Stimulated activated CD8-positive, alpha-beta memory T cell treated with anti-CD3 and anti-CD28 coated beads, Interleukin-15, amount 100 ng/mL, for 4 hours (primary cell): Measurements from ENCODE around the gene SORCS3.

Experiments
- DNase-seq, 2 donors: peaks; one replicate each; pipeline ENCODE4 v3.0.0-alpha.2; 2020; ENCODE audit warnings: low read depth in 2 of 2

The SORCS3 gene

GRCh38 chr10:105188737-105189462 lies 547.8 kb downstream of the SORCS3 start:
- no peak for DNase-seq

DNA sequence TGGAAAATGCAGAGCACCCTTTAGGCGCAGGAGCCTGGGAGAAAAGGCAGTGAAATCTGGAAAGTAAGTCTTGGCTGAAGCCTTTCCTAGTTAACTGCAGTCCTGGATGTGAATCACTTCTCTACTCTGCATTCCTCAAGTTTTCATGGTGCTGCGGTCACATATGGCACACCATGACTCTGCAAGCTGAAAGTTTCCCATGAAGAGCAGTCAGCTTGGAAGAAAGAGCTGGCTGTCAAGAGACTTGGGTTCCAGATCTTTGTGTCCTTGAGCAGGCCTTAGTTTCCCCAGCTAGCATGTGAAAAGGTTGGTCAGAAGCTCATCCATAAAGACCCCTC lies 548.3 kb downstream of the SORCS3 start:
- DNase-seq, result no peak

DNA sequence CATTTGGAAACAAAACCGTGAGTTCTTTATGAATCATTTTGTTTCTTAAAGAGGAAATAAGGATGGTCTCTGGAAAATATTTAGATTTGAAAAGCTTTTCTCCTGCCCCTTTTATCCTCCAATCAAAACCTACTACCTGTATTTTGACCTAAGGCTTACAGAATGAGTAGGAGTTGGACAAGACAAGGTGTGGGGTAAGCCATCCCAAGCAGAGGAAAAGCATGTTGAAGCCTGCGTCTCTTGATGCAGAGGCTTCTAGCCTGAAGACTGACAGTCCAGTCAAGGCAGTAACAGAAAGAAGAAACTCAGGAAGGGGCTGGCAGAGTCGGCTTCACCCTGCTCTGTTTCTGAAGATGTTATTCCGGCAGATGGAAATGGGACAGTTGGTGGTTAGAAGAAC lies 551.1 kb downstream of the SORCS3 start:
- no peak for DNase-seq

DNA sequence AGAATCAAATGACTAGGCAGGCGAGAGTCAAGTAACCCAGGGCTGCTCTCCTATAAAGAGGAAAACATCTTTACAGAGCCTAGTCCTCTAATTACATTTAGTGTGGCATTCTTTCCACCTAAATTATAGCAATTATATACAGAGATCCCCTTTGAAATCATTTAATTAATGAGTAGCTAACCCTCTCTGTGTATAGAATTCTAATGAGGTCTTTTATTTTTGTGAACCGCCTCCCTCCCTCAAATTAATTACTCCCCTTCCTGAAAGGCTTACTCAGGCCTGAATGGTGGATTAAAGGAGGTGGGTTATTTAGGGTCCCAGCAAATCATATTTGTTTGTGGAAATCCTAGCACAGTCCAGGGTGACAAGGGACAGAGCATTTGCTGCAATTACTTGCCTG lies 551.8 kb downstream of the SORCS3 start:
- no peak for DNase-seq

DNA sequence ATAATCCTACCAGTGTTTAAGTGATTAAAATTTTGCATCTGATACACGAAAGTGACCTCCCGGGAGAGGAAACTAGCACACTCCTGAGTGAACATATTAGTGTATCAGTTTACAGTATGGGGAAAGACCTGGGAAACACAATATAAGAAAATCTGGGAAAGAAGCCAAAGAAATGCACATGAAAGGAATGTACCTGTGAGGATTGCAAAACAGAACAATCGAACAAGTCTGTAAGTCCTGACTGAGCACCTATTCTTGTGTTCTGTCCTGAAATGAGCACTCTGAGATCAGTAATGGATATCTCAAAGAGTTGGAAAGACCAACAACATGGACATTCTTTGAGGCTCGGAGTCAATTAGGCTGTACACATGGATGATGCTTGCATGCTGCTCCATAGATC lies 554.7 kb downstream of the SORCS3 start:
- DNase-seq, result no peak

DNA sequence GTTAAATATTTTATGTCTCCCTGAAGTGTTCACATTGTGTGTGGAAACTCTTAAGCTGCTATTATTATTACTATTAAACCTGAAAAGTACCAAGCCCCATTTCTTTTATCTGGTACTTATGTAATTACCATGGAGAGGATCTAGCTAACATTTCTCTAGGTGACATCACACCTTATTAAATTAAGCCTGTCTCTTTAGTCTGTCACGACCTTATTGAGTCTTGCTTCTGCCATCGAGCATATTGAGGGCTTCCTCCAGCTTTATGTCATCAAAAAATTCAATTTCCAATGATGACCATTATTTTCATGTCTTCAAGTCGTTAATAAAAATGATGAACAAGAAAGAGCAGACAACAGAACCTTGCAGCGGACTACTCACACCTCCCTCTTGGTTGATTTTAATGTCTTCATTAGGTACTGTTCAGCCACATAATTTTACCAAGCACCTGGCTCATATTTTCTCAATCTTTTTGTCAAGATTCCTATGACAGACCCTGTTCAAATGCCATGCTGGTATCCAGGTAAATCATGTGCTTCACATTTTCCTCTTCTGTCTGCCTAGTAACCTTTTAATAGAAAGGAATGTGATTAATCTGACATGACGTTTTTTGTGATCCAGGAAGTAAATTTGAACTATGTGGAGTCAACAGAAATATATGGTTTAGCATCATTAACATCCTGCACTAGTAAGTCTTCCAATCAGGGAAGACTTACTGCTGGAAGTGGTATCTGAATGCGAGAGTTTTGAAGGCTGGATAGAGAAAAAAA lies 556.7 kb downstream of the SORCS3 start:
- no peak for DNase-seq

DNA sequence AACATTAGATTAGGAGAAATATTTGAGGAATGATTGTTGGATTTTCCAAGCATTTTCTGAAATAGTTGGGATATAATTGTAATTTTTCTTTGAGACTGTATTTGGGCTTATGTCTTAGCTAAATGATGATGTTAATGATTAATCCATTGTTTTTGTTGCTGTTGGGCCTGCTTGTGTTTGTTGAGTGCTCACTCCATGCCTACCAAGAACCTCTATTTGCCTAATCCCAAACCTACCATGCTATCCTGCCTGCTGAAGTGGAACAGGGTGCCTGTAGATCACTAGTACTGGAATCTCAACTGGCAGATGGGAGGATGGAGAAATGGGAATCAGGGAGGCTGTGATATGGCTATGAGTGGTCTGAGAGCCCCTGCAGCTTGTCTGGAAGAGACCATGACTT lies 565.5 kb downstream of the SORCS3 start:
- DNase-seq, result no peak

DNA sequence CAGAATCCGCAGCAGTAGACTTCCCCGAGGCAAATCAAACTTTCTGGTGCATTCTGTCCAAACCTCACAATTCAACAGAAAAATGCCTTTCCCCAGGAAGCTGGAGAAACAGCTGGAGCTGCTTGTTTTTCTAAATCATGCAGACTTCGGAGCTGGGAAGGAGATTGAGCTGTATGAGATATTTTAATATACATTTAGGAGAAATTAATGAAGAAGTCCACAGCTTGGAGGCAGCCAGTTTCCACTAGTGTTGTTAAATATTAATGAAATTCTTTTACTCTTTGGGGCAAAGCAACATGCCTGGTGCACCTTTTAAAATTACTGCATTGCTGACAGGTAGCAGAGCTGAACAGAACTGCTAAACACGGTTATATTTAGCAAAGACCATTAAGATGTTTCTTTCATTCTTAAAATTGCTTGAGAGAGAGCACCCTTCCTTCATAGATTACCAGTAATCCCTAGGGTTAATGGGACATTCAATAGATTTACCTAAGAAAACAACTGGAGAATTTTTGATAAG lies 566.4 kb downstream of the SORCS3 start:
- DNase-seq, result no peak

GRCh38 chr10:105210546-105210945 lies 569.5 kb downstream of the SORCS3 start:
- DNase-seq, result no peak

DNA sequence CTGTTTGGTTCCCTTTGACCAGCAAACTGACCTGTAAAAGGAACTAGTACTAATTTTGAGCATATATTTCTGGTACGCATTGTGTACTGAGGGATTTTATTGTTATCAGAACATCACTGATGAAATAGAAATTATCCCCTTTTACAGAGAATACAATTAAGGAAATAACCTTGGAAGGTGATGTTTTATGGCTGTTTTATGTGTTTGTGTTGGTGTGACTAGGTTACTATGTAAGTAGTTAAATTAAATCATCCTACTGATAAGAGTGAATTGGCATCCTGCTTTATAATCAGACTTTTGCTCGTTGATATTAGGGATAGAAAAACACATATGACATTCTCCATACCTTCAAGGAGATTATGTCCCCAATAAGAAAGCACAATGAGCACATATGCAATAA lies 596.6 kb downstream of the SORCS3 start:
- no peak for DNase-seq

DNA sequence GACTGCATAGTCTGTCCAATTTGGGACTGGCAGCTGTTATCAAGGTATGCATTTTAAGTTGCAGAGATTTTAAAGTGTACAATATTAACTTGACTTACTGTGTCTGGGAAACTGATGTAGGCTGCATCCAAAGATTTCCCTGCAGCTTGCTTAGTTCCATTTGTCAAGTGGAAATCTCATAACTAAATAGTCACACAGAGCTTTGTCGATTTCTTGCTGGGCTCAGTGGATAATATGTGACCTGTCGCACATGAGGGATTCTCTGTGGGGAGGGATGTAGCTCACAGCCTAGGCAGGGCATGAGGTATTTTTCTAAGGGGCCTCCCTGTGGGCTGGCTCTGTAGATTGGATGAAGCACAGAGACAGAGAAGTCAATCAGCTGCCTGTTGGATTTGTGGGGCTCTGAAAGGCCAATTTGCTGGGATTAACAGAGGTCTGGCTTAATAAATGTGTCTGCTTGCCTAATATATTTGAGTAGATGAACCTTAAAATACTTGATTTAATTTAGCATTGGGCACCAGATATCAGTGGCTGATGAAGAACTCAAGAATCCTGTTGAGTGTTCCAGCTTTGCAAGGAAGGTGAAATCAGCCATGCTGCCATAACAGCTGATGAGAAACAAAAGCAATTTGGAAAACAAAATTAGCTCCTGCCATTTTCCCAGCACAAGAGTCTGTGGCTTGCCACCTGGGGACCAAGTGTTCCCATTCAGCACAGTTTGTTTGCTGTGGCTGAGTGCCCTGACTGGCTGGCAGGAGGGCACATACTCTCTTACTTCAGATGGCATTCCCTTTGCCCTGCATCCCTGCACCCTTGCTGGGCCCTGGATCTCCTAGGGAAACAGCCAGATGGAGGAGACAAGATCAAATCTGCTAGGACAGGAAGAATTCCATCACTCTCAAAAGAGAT lies 598.5 kb downstream of the SORCS3 start:
- no peak for DNase-seq

DNA sequence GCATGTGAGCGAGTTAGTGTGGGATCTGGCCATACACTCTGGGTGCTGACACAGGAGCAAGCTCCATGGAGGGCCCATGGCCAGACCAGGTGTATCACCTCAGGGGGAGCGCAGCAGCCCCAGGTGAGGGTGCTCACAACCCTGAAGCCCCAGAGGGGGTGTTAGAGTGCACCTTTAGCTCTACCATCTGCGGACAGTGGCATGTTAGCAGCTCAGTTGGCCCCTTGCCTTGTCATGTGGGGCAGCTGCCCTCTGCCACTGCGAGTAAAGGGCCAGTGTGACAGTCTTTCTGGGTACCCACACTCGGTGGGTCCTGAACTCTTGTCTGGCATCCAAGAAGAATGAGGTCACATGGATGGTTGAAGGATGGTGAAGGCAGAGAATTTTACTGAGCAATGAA lies 600.2 kb downstream of the SORCS3 start:
- DNase-seq, result no peak

DNA sequence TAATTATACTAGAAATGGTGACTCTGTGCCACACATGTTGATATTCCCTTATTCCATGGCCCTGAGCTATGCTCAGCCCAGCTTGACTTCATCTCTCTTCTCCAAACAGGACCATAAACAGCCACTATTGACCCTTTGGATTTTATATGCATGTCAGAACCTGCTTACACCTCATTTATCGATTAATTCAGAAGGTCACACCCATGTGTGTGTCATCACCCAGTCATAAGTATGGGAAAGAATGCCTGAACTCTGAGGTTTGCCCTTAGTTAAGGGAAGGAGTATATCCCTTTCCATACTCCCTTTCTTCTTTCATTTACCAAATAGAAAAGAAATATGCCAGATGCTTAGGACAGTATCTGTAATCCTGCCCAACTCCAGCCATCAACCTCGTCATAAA lies 602.3 kb downstream of the SORCS3 start:
- no peak for DNase-seq

GRCh38 chr10:105243825-105244224 lies 602.7 kb downstream of the SORCS3 start:
- no peak for DNase-seq

GRCh38 chr10:105247831-105248499 lies 606.9 kb downstream of the SORCS3 start:
- DNase-seq, result no peak

DNA sequence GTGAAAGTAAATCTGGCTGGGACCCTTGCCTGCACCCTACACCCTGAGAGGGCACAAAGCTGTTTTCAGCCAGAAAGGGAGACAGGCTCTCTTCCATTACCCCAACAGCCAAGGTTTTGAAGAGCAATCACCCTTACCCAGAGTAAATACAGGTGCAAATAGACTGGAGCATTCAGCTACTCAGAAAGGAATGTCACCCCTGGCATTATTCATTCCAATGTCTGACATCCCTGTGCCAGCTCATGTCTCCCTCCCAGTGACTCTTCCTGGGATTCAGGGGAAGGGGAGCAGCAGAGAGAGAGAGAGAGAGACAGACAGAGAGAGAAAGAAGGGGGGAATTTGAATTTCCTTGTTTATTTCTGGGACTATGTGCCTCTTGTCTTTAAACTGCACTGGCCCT lies 611.8 kb downstream of the SORCS3 start:
- no peak for DNase-seq

DNA sequence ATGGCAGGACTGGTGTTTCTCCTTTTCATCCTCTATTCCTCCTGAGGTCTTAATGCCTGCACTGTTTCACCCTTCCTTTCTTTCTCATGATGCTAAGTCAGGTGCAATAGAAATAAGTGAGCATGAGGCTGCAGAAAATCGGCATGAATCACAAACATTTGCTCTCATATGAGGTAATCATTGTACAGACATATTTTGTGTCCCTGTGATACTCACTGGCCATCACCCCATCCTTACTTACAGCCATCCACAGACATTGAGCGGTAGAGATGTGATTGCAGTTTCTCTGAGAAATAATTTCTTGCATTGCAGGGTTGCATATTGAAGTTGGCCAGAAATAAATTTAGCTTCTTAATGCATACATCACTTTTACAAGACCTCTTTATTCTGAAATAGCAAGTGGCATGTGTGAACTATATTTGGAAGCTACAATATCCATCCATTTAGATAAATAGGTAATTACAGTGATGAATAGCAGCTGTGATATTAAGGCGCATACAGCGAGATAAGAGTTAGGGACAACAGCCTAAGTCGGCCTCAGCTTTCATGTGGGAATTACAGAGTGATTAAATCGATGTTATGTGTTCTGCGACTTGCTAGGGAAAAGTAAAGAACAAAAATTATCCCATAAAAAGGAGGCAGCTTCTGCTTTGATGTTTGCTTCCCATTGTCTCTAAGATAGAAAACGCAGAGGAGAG lies 612.6 kb downstream of the SORCS3 start:
- no peak for DNase-seq

GRCh38 chr10:105258036-105258673 lies 617.1 kb downstream of the SORCS3 start:
- DNase-seq, result no peak

GRCh38 chr10:105258674-105259065 lies 617.6 kb downstream of the SORCS3 start:
- DNase-seq, result no peak

DNA sequence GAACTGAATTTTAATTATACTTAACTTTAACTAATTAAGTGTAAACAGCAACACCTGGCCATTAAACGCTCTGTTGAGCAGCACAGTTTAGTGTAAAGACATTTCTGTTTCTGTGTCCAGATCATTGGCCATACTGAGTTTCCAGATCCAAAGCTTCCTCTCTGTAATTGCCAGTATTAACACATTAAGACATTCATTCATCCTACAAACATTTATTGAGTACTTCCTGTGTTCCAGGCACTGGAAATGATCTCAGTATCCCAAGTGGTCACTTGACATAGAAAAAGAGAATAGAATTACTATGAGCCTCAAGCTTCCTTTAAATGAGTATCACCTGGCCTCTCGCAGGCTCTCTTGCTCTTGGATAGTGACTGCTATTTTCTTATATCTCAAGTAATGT lies 618.1 kb downstream of the SORCS3 start:
- DNase-seq, result no peak

DNA sequence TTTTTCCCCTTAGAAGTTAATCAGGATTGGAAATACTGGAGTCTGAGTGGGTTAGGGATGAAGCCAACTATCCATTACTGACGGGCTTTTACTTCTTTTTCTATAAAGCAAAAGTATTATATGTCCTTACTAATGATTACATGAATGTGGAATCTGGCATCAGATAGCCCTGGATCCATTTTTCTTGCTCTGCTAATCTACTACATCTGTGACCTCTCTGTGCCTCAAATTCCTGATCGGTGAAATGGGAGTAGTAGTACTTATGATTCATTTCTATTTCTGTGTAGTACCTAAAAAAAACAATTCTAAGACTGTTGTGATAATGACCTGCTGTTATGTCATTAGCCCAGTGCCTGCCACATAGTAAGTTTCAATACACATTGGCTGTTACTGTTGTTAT lies 621.6 kb downstream of the SORCS3 start:
- no peak for DNase-seq
